ENCODE results near the gene IL6ST. TPM values are rescaled to one million over a fixed set of nuclear protein-coding genes. Genes with fewer than 3 reads are reported as not detected.

Gene IL6ST
- total and polyA plus RNA-seq, 4 donors = 51.3 to 438 (median 109) TPM

- TF ChIP-seq MAX (IDR thresholded peaks at IDR 0.05) (no peak), HNF4A (conservative IDR thresholded peaks at IDR 0.05) (no peak)
Observed at GRCh38 chr5:55908804-55909203, 86.0 kb downstream of the IL6ST start (continued).

GRCh38 chr5:55907927-55908326, 86.8 kb downstream of the IL6ST start:
- Histone ChIP-seq H3K4me1 (ENCODE audit: control insufficient read depth in 4 of 4, insufficient read depth in 4 of 4, low read length in 3 of 4) (no peaks in the 10 kb centered on the region), H3K36me3 (ENCODE audit: control insufficient read depth in 4 of 4, insufficient read depth in 3 of 4, low read depth in 1 of 4, low read length in 3 of 4) (no peaks in the 10 kb centered on the region), H3K4me3 (ENCODE audit: low read depth in 1 of 3, low read length in 3 of 3) (no peak overlapping the region), H3K9me3 (ENCODE audit: control insufficient read depth in 4 of 4, low read length in 3 of 4) (no peaks in the 10 kb centered on the region), H3K27ac (ENCODE audit: low read depth in 1 of 2, low read length in 2 of 2) (no peak overlapping the region), H3K9ac (ENCODE audit: low read depth in 1 of 2, low read length in 2 of 2) (no peak overlapping the region), H3K27me3 (ENCODE audit: control insufficient read depth in 4 of 4, insufficient read depth in 4 of 4, low read length in 3 of 4) (no peaks in the 10 kb centered on the region)
- DNase-seq (ENCODE audit: low spot score) = no peak
- no peak for TF ChIP-seq EGR1 (IDR thresholded peaks at IDR 0.05; ENCODE audit: low read depth in 2 of 2)
- TF ChIP-seq TAF1 (conservative IDR thresholded peaks at IDR 0.05) = no peak
- TF ChIP-seq MAX (IDR thresholded peaks at IDR 0.05) = no peak
- no peak for TF ChIP-seq YY1 (IDR thresholded peaks at IDR 0.05)
- TF ChIP-seq HNF4A (conservative IDR thresholded peaks at IDR 0.05) = no peak
- no peak for TF ChIP-seq HNF4G (IDR thresholded peaks at IDR 0.05)
- WGBS = 98% methylated on average over 7 of the region's 7 CpGs

- TF ChIP-seq ATF3 (IDR thresholded peaks at IDR 0.05) (no peak), RXRA (IDR thresholded peaks at IDR 0.05) (no peak), NR2F2 (IDR thresholded peaks at IDR 0.05) (no peak), RAD21 (IDR thresholded peaks at IDR 0.05) (no peak), REST (IDR thresholded peaks at IDR 0.05) (no peak), HNF4A (conservative IDR thresholded peaks at IDR 0.05) (no peak), GABPA (IDR thresholded peaks at IDR 0.05 in 1 of 2, conservative IDR thresholded peaks at IDR 0.05 in 1 of 2) (no peak), ZBTB33 (IDR thresholded peaks at IDR 0.05) (no peak), JUND (IDR thresholded peaks at IDR 0.05) (no peak), FOXA1 (IDR thresholded peaks at IDR 0.05) (no peak), MAX (IDR thresholded peaks at IDR 0.05) (no peak), EGR1 (IDR thresholded peaks at IDR 0.05; ENCODE audit: low read depth in 2 of 2) (no peak), YY1 (IDR thresholded peaks at IDR 0.05) (no peak), CTCF (IDR thresholded peaks at IDR 0.05; ENCODE audit: low read depth, low read length, missing input control) (no peak), FOXA2 (IDR thresholded peaks at IDR 0.05) (no peak), HNF4G (IDR thresholded peaks at IDR 0.05) (no peak), SP1 (IDR thresholded peaks at IDR 0.05) (no peak), TAF1 (conservative IDR thresholded peaks at IDR 0.05) (no peak)
- H3K9ac ChIP-seq (ENCODE audit: low read depth in 1 of 2, low read length in 2 of 2) = no peak overlapping the region
- DNase-seq (ENCODE audit: low spot score) = no peak
- H3K27me3 ChIP-seq (ENCODE audit: control insufficient read depth in 4 of 4, insufficient read depth in 4 of 4, low read length in 3 of 4) = no peaks in the 10 kb centered on the region
- no peaks in the 10 kb centered on the region for H3K4me1 ChIP-seq (ENCODE audit: control insufficient read depth in 4 of 4, insufficient read depth in 4 of 4, low read length in 3 of 4)
- WGBS = 81% methylated on average over 4 of the region's 4 CpGs
- H3K27ac ChIP-seq (ENCODE audit: low read depth in 1 of 2, low read length in 2 of 2) = no peak overlapping the region
- H3K9me3 ChIP-seq (ENCODE audit: control insufficient read depth in 4 of 4, low read length in 3 of 4) = no peaks in the 10 kb centered on the region
- no peaks in the 10 kb centered on the region for H3K36me3 ChIP-seq (ENCODE audit: control insufficient read depth in 4 of 4, insufficient read depth in 3 of 4, low read depth in 1 of 4, low read length in 3 of 4)
- H3K4me3 ChIP-seq (ENCODE audit: low read depth in 1 of 3, low read length in 3 of 3) = no peak overlapping the region
Observed at GRCh38 chr5:55905251-55905650, 89.5 kb downstream of the IL6ST start.

Data from liver (tissue), 9 donors.